GM18505 (cell line): ENCODE results near the gene DSCAML1.

ENCODE experiments used
- ATAC-seq: cut with Tn5 transposase; IDR thresholded peaks from one replicate; pipeline ENCODE4 v1.9.1; 2021; ENCODE audit not compliant: unreplicated experiment
- POLR2A ChIP-seq: IDR thresholded peaks from 4 replicates; pipeline ENCODE4 v1.6.1; 2011; ENCODE audit warnings: borderline replicate concordance; ENCODE audit not compliant: insufficient read depth, insufficient read length; ENCODE audit errors: extremely low read depth

DSCAML1 gene

DNA sequence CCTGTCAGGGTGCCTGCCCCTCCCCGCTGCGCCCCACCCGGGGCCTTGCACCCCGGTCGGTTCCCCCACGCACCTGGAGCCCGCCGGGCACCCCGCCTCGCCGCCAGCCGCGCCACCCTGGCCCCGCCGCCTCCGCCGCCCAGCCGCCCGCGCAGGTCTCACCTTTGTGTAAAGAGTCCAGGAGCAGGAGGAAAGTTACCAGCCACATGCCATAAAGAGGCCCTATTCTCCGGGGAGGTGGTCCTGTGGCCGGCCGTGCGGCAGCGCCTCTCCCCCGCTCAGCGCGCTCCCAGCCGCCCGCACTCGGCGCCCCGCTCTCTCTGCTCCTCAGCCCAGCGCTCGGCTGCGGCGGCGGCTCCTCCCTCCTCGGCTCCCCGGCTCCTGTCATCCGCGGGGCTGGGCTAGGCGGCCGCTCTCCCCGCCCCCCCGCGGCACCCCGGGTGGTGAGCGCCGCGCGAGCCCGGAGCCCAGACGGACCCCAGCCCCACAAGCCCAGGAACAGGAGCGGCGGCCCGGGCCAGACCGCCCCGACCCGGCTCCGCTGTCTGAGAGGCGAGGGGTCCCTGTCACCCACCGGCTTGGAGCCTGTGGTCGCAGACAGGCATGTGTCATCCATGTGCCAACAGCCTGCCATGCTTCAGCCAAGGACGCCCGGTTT lies at the start of gene DSCAML1:
Gene DSCAML1, minus strand, starts transcription at position 345 of the 658 bp plus-strand sequence. Its CDS starts 137 bp downstream, at position 208.
- no peak for ATAC-seq
- no peak for TF ChIP-seq POLR2A

- no peak for ATAC-seq
- TF ChIP-seq POLR2A = no peak
Observed at GRCh38 chr11:117843666-117844484, 46.9 kb upstream of the DSCAML1 start.

- ATAC-seq = no peak
- no peak for TF ChIP-seq POLR2A
Observed at GRCh38 chr11:117842131-117842941, 45.3 kb upstream of the DSCAML1 start.

DNA sequence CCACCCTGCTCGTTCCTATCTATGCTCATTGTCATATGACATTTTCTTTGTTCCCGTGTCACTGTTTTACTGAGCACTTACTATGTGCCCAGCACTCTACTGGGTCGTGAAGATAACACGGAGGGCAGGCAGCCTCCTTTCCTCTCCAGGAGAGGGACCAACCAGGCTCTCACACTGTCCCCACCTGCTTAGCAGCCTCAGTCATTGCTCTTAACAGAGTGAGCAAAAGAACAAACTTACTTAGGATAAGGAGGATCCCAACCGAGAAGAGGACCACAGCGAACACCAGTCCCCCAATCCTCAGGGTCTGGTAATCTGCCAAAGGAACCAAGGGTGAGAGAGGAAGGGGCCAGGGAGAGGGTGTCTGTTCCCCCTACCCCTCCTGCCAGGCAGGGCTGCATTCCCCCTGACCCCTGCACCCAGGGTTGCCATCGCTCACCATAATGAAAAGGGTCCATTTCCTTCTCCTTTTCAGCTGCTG lies 44.6 kb upstream of the DSCAML1 start:
- ATAC-seq = no peak
- no peak for TF ChIP-seq POLR2A

- ATAC-seq = no peak
- TF ChIP-seq POLR2A = no peak
Observed at GRCh38 chr11:117840881-117841550, 44.0 kb upstream of the DSCAML1 start.

- no peak for TF ChIP-seq POLR2A
- ATAC-seq = no peak
Observed at GRCh38 chr11:117839936-117840813, 43.2 kb upstream of the DSCAML1 start.

DNA sequence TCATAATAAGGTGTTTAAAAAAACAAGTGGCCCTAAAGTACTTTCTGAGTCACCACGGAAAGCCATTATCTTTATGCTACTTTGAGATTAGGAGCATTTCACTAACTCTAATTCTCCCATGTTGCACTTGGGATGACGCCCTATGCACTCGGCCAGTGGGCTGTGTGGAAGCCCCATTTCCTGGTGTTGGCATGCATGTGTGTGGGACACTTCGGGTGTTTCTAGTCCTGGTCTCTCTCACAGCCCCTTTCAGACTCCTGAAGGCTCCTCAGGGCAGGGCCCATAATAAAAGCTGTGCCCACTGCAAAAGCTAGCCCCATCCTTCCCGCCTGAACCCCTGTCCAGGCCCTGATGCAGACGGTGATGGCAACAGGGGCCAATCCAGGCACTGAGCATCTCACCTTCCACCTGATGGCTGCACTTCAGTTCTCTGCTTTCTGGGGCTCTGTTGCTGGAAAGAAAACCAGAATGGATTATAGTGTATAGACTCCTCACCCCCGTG lies 42.4 kb upstream of the DSCAML1 start:
- no peak for ATAC-seq
- TF ChIP-seq POLR2A = no peak

GRCh38 chr11:117838901-117839300 lies 41.9 kb upstream of the DSCAML1 start:
- ATAC-seq = no peak
- no peak for TF ChIP-seq POLR2A

GRCh38 chr11:117837791-117838190 lies 40.8 kb upstream of the DSCAML1 start:
- no peak for TF ChIP-seq POLR2A
- ATAC-seq = no peak

DNA sequence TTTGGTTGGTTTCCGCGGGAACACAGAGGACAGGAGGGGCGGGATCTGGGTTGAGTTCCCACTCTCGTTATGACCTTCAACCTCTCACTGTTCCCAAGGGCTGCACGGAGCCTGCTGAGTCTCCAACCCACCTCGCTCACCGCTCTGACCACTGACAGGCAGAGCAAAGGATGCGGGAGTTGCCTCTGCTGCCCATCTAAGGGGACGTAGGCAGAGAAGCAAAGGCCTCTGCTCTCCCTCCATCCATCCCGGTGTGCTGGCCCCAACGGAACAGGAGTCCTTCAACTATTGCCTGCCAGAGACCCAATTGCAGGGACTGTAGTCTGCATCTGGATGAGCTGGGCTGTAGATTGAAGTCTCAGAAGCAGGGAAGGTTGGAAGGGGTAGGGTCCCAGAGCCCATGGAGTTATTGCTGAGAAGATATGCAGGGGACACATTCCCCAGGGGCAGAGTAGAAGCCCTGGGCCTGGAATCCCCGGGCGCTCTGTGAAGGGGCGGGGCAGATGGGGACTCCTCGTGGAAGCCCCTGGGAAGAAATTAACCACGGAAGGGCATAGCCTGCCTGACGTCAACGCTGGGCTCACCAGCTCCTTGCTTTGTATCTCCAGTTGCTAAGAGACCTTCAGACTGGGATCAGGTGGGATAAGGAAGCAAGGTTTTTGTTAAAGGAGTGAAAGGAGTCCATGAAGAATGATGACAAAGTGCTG lies 40.2 kb upstream of the DSCAML1 start:
- ATAC-seq = no peak
- TF ChIP-seq POLR2A = no peak
